HK-2 (cell line): ENCODE results near the gene EDEM2.
A peak's percentile ranks its signal among the peaks of the same experiment; 100 is the strongest.
"Not testable (repeated sequence)": the region's sequence is repeated elsewhere in the genome, so short reads cannot be mapped to it uniquely, and the experiment has no call there.

Experiments
- DNase-seq: peaks from one replicate; pipeline ENCODE4 v3.0.0-alpha.2; 2018; ENCODE audit not compliant: unreplicated experiment

The EDEM2 gene

DNA sequence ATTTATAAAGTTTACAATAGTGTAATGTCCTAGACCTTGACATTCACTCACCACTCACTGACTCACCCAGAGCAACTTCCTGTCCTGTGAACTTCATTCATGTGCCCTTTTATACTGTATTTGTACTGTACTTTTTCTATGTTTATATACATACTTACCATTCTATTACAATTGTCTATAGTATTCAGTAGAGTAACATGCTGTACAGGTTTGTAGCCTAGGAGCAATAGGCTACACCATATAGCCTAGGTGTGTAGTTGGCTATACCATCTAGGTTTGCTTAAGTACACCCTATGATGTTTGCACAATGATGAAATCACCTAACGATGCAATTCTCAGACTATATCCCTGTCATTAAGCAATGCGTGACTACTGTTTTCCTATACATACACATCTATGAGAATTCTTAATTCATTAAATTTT, 17.5 kb downstream of the EDEM2 start:
- no peak for DNase-seq

DNA sequence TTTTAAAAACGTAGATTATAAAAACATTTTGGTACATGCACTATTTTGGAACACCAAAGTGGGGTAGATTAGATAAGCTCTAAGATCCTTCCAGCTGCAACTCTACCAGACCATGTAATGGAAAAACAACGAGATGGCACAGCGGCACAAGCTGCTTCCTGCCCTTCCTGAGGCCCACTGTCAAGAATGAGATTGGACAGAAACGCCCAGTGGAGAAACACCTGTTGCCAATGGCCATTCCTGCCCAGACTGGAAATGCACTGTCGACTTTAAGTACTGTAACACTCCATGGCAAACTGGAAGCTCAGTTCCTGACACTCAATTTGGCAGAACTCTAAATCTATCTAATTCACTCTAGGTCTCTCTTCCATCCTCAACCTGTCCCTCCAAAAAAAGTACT, 21.4 kb downstream of the EDEM2 start:
- no peak for DNase-seq

GRCh38 chr20:35122756-35123405, 24.3 kb downstream of the EDEM2 start:
- no peak for DNase-seq

GRCh38 chr20:35121186-35121585, 25.9 kb downstream of the EDEM2 start:
- no peak for DNase-seq

GRCh38 chr20:35120012-35120701, 27.0 kb downstream of the EDEM2 start:
- DNase-seq = peak; percentile 26

DNA sequence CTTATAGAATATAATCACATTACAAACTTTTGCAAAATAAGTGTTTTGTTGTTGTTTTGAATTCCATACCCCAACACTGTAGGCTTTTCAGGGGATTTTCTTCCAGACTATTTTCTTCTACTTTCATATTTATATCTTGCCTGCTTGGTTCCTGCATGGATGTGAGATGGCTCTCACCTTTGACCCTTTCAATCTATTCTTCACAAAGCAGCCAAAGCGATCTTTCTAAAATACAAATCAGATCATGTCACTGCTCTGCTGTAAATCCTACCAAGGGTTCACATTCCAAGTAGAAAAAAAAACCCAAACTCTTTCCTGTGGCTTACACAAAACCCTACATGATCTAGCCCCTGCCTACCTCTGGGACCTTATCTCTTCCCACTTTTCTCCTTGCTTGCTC, 29.5 kb downstream of the EDEM2 start:
- DNase-seq = no peak

GRCh38 chr20:35117196-35117595, 29.9 kb downstream of the EDEM2 start:
- no peak for DNase-seq

- no peak for DNase-seq
Measured at GRCh38 chr20:35116258-35116657, 30.9 kb downstream of the EDEM2 start.

DNA sequence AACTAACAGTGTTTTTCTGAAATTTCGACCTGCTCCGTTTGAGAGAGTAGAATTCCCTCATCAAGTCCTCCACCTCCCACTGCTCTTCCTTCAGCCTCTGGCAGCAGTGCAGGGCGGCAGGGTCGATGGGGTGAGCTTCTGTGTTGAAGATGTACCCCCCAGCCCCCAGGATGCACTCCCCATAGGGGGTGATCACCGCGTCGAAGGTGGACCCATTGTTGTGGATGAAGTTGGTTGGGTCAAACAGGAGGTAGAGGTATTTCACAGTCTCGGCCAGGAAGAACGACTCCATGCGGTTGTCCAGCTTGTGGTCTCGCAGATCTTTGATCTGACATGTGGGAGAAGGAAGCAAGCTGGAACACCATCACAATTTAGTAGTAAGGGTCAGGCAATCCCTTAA, 31.5 kb downstream of the EDEM2 start:
- no peak for DNase-seq

- DNase-seq = not testable (repeated sequence)
Measured at GRCh38 chr20:35112276-35112675, 34.9 kb downstream of the EDEM2 start.

DNA sequence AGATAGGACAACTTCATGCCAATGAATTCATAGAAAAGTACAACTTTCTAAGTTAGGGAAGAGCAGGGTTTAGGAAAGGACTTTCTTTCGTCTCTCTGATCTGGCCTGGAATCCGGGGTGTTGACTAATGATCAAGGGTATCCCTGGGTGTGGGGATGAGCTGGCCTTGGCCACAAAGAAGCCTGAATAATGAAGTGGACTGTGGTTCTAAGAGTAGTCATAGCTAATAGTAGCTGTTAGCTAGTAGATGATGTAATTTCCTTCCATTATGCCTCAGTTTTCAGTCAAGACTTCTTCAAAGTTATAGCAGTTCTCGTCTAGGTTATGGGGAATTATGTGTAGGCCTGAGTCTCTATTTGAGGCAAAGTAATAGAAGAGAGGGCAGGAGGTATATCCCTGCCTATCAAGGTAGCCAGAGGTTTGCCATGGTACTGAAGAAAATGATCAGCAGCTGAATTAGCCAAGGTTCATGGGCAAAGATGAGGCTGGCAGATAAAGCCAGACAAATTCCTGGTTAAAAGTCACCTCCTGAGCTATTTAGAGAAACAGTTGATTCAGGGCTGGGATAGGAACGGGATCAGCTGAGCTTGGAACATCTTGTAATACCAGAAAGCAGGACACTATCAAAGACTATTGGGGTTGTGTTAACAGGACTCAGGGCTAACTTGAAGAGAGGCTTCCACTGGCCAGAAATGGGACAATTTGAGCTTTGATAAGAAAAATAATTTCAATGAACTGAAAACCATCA, 35.8 kb downstream of the EDEM2 start:
- peak; percentile 64 for DNase-seq

- DNase-seq = no peak
Measured at GRCh38 chr20:35108921-35109320, 38.2 kb downstream of the EDEM2 start.

DNA sequence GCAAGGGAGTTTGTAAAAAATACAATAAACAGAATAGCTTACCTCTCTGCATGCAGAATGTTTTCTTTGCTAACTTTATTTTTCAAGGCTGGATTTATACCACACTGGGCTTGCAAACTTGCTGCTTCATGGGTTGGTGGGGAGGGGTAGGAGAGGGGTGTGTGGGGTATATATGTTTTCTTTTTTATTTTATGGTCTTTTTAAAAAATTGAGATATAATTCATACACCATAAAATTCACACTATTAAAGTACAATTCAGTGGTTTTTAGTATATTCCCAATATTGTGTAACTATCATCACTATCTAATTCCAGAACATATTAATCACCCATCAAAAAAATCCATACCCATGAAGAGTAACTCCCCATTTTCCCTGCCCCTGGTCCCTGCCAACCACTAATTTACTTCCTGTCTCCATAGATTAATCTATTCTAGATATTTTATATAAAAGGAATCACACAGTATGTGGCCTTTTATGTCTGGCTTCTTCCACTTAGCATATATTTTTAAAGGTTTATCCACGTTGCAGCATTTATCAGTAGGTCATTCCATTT, 40.2 kb downstream of the EDEM2 start:
- no peak for DNase-seq

DNA sequence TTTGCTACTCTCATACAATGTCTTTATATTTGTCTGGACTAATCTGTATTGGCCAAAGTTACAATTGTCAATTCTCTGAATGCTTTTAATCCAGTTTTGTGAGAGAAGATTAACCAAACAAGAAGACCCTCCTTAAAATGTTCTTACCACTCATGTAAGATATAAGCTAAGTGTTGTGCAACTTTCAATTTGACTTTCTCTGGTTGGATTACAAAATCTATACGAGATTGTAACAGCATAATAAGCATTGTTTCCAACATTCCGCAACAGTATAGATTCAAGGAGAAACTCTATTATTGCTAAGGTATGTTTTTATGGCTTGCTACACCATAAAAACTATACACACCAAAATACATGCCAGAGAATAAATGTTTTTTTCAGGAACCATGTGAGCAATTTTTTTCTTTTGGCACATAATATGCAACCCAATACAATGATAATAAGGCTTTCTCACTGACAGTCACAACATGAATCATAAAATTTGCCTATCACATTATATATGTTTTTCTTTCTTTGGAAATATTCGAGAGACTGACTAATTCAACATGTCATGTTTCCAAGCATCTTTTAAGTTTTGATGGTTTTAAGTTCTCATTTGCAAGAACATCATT, 42.3 kb downstream of the EDEM2 start:
- no peak for DNase-seq

DNA sequence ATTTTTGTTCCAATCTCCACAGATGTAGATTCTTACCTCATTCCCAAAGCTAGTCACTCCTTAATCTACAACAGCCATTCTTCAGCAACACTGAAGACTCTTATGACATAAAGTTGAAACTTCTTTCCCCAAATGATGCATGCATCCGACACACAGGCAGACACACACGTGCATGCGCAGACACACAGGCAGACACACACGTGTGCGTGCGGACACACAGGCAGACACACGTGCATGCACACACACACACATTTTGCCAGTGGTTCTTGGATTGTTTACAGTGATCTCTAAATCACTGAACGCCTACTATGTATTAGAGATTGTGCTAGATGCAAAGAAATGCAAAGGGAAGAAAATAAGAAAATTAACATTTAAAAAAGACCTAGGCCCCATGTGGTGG, 45.5 kb downstream of the EDEM2 start:
- DNase-seq = no peak

- peak; percentile 40 for DNase-seq
Measured at GRCh38 chr20:35093267-35093884, 53.8 kb downstream of the EDEM2 start.

- peak; percentile 97 for DNase-seq
Measured at GRCh38 chr20:35092524-35093266, 54.4 kb downstream of the EDEM2 start, which contains the start of gene TRPC4AP. TSS of gene TRPC4AP (minus strand) at chr20:35092807. CDS start at chr20:35092781, 26 bp downstream.

DNA sequence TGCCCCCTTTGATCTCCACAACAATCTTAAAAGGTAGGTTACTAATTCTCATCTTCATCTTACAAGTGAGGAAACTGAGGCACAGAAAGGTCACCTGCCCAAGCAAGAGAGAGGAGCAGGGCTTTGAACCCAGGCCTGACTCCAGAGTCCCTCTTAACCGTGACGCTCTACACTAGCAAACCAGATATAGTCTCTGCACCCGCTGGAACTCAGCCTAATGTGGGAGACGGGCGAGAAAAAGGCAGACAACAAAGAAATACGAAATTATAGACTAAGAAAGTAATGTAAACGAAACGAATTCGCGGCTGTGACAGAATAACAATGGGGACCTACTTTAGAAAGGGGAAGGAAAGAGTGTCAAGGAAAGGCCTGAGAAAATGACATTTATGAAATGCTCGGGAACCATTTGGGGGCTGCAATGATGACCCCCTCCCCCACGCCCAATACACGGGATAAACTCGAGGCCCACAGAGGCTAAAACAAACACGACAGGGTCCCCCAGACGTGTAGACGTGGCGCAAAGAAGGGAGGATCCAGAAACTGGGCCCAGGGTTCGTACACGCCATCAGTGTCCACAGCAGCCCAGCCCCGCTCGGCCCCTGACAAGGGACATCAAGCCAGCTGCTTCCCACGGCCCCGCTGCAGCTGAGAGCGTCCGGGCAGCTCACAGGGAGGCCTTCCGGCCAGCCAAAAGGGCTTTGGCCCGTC, 55.2 kb downstream of the EDEM2 start:
- peak; percentile 19 for DNase-seq

- DNase-seq = no peak
Measured at GRCh38 chr20:35088231-35089145, 58.6 kb downstream of the EDEM2 start.
